DLD1 (cell line): ENCODE data around the gene PACSIN2.

Experiments
- in situ Hi-C: cut with HindIII; loops from 2 replicates; pipeline ENCODE4 v1.10.0; 2017; ENCODE audit warnings: low sequenced_read_pairs

Gene PACSIN2

DNA sequence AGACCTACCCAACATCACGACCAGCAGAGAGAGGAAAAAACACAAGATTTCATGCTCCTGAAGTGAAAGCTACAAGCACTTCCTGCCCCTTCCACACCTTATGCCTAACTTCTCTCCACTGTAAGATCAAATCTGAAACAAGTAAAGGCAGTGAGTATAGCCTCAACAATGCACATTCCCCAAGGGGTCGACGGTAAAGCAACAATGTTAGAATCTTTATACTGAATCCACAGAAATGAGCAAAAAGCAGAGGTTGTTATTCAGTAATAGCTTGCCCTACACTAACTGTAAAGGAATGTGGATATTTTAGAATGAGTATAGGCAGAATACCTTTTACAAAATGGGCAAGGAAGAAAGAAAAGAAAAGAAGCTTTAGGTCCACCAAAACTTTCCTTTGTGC lies 173.5 kb downstream of the PACSIN2 start:
- in situ Hi-C loops: no loop called here

DNA sequence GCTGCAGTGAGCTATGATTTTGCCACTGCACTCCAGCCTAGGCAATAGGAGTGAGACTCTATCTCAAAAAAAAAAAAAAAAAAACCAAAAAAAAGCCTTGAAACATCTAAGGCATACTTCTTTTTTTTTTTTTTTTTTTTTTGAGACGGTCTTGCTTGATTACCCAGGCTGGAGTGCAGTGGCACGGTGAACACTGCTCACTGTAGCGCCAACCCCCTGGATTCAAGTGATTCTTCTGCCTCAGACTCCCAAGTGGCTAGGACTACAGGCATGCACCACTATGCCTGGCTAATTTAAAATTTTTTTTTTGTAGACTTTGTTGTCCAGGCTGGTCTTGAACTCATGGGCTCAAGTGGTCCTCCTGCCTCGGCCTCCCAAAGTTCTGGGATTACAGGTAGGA lies 177.4 kb downstream of the PACSIN2 start:
- in situ Hi-C loops: no loop called here

DNA sequence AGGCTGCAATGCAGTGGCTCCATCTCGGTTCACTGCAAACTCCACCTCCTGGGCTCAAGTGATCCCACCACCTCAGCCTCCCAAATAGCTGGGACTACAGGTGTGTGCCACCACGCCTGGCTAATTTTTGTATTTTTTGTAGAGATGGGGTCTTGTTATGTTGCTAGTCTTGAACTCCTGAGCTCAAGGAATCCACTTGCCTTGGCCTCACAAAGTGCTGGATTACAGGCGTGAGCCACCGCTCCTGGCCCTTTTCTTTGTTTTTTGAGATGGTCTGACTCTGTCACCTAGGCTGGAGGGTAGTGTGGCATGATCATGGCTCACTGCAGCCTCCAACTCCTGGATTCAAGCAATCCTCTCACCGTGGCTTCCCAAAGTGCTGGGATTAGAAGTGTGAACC lies 178.9 kb downstream of the PACSIN2 start:
- in situ Hi-C loops: no loop called here

DNA sequence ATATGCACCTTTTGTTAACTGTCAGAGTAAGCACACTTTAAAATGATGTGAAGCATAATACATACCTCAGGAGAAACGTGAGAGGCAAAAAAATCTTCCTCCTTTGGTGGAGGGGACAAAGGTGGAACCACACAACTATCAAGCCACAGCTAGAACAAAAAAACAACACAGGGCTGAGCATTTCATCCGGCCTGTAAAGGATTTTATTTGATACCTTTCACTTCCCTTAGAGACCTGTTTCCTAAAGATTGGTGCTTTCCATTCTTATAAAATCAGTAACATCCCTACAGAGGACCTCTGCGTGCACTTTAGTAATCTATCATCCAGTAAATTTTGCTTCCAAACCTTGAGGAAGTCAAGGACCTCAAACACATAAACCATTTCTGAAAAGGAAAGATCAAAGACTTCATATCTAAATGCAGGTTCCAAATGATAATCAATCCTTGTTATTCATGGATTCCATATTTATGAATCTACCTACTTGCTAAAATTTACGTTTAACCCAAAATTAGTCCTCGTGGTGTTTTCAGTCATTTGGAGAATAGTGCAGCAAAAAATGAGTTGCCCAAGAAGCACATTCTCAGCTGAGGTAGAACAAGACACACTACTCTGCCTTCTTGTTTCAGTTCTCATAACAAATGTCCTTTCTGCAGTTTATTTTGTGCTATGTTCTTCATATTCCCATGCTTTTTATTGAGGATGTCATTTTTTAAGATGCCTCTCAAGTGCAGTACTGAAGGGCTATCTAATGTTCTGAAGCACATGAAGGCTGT lies 180.6 kb downstream of the PACSIN2 start:
- in situ Hi-C loops: no loop called here

DNA sequence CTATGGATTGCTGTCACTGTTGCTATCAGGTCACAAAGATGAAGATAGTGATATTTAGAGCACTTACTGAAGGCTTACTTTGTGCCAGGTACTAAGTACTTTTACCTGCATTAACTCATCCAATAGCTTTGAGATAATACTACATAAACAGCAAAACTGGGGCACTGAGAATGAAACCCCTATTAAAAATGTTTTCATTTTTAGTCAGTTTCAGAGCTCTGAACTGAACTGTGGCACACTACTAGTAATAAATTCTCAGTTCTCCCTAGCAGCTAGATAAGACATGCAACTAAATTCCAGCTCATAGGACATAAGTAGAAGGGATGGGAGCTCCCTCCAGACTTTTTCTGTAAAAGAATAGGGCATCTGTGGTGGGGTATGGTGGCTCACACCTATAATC lies 181.8 kb downstream of the PACSIN2 start:
- in situ Hi-C loops: no loop called here

GRCh38 chr22:42831712-42832111 lies 183.2 kb downstream of the PACSIN2 start:
- in situ Hi-C loops: no loop called here

- in situ Hi-C loops: no loop called here
These were observed 184.8 kb downstream of the PACSIN2 start for GRCh38 chr22:42830161-42830560.

GRCh38 chr22:42829302-42829701 lies 185.6 kb downstream of the PACSIN2 start:
- in situ Hi-C loops: no loop called here

- in situ Hi-C loops: no loop called here
These were observed 189.2 kb downstream of the PACSIN2 start for GRCh38 chr22:42825796-42826195.

DNA sequence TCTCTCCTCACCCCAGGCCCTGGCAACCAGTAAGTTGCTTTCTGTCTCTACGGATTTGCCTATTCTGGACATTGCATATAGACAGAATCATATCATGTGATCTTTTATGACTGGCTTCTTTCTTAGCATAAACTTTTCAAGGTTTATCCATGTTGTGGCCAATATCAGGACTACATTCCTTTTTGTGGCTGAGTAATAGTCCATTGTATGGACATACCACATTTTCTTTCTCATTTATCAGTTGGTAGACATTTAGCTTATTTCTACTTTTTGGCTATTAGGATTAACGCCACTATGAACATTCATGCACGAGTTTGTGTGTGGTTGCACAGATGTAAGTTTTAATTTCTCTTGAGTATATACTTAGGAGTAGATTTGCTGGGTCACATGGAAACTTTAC lies 193.6 kb downstream of the PACSIN2 start:
- in situ Hi-C loops: no loop called here

DNA sequence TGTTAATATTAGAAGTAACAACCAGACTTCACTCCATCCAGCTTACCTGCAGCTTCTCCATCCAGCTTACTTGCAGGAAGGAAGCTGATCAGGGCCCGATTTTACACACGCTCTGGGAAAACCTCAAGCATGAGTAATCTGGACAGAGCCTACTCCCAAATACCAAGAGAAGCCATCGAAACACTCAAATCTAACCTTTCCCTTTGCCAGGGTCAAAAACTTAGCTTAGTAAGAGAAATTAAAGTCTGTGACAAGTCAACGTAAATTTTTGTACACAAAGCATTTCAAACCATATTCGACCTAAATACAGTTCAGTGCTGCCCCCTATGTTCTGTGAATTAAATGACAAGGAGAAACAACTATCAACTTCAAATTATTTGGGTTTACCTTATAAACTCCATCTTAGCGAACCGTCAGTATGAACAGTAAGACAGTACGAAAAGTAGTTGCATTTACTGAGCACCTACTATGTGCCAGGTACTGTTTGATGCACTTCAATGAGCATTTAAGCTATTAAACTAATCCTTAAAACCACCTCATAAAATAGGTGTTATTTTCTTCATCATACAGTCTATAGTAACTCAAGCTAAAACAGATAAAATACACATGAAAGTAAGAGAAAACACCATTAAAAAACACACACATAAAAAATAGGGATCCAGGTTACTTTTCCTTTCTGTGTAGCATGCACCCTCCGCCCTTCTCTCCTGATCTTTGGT lies 194.7 kb downstream of the PACSIN2 start:
- in situ Hi-C loops: no loop called here
